Activated T-helper 1 cell treated with anti-CD3 and anti-CD28 coated beads, Interleukin-12 subunit alpha, Interleukin-12 subunit beta, Interleukin-2, Interleukin-4 antibody, amounts not matched to agents 30 ng/mL and 10 ng/mL and 1 ng/mL, durations not matched to agents 14 hours and 24 hours and 36 hours (primary cell): Measurements from ENCODE around the gene UGT1A8. TPM values are rescaled to one million over a fixed set of nuclear protein-coding genes. Genes with fewer than 3 reads are reported as not detected.

Experiments
- DNase-seq: peaks from one replicate; pipeline ENCODE4 v3.0.0; 2021; ENCODE audit warnings: low spot score
- H3K27ac Mint-ChIP-seq: one replicate; pipeline ENCODE4 v1.8.0; 2021; ENCODE audit warnings: mild to moderate bottlenecking, mixed read lengths
- H3K27me3 Mint-ChIP-seq: one replicate; pipeline ENCODE4 v1.8.0; 2022; ENCODE audit warnings: mild to moderate bottlenecking, moderate library complexity, mixed read lengths; ENCODE audit not compliant: insufficient read depth
- H3K36me3 Mint-ChIP-seq: one replicate; pipeline ENCODE4 v1.8.0; 2021; ENCODE audit warnings: low read depth, mixed read lengths
- H3K4me1 Mint-ChIP-seq: one replicate; pipeline ENCODE4 v1.8.0; 2021; ENCODE audit warnings: low read depth, mixed read lengths
- H3K4me3 Mint-ChIP-seq: one replicate; pipeline ENCODE4 v1.8.0; 2021; ENCODE audit warnings: mild to moderate bottlenecking, moderate library complexity, mixed read lengths
- H3K9me3 Mint-ChIP-seq: one replicate; pipeline ENCODE4 v1.8.0; 2021; ENCODE audit warnings: mixed read lengths
- intact Hi-C: fragments of 100-400 bp; cut with micrococcal nuclease; formaldehyde crosslinking; loops from one replicate; pipeline ENCODE4 v1.15.1; 2024
- total RNA-seq: library from RNA; stranded (reverse); gene quantifications from 2 replicates; pipeline ENCODE4 v1.2.3, GENCODE V29; 2022

The UGT1A8 gene
- total RNA-seq, 1 donor from 2014 or later, result not detected

GRCh38 chr2:233811087-233811486, 193.7 kb downstream of the UGT1A8 start:
- H3K9me3 Mint-ChIP-seq, result no peaks in the 10 kb centered on the region
- no peak overlapping the region for H3K4me3 Mint-ChIP-seq
- H3K4me1 Mint-ChIP-seq, result no peaks in the 10 kb centered on the region
- no peaks in the 10 kb centered on the region for H3K36me3 Mint-ChIP-seq
- peaks cover 10% of the 10 kb centered on the region for H3K27me3 Mint-ChIP-seq
- no peak overlapping the region for H3K27ac Mint-ChIP-seq
- DNase-seq, result no peak
- intact Hi-C loops, result no loop called here

GRCh38 chr2:233811732-233812131, 194.3 kb downstream of the UGT1A8 start:
- Mint-ChIP-seq H3K27ac (no peak overlapping the region), H3K9me3 (no peaks in the 10 kb centered on the region), H3K4me3 (no peak overlapping the region), H3K27me3 (peaks cover 10% of the 10 kb centered on the region), H3K36me3 (no peaks in the 10 kb centered on the region), H3K4me1 (no peaks in the 10 kb centered on the region)
- DNase-seq, result no peak
- intact Hi-C loops, result no loop called here

- Mint-ChIP-seq H3K27ac (no peak overlapping the region), H3K4me3 (no peak overlapping the region), H3K36me3 (no peaks in the 10 kb centered on the region), H3K27me3 (peaks cover 10% of the 10 kb centered on the region), H3K9me3 (no peaks in the 10 kb centered on the region), H3K4me1 (no peaks in the 10 kb centered on the region)
- intact Hi-C loops, result no loop called here
- DNase-seq, result no peak
These were observed 196.0 kb downstream of the UGT1A8 start for GRCh38 chr2:233813236-233814055.

DNA sequence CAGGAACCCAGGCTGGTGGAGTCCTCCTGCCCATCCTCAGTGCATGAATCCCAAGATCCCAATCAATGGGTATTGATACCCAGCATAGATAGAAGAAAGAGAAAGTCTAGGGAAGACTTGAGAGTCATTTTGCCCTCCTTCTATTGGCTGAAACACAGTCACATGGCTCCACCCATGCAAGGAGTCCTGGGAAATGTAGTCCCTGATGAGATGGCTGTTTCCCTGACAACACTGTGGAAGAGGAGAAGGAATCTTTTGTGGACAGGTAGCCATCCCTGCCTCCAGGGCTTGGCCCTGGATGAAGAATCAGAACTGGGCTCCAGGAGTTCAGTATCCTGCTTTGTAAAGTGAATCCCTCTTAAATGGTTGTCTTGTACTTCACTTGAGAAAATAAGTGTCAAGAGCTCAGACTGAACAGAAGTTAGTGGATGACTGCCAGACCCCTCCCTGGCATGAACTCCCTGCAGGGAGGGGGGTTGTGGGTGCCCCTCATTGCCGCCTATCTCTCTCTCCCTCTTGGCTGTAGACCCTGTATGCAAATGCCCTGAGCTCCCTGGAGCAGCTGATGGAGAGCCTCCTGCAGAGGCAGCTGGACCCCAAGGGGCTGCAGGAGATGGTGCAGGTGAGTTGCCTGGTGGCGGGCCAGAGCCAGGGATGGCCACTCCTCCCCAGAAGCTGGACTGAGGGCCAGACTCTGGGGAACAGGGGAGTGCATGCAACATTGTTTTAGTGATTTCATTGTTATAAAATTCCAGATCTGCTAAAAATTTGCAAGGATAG, 196.8 kb downstream of the UGT1A8 start:
- H3K27ac Mint-ChIP-seq, result no peak overlapping the region

DNA sequence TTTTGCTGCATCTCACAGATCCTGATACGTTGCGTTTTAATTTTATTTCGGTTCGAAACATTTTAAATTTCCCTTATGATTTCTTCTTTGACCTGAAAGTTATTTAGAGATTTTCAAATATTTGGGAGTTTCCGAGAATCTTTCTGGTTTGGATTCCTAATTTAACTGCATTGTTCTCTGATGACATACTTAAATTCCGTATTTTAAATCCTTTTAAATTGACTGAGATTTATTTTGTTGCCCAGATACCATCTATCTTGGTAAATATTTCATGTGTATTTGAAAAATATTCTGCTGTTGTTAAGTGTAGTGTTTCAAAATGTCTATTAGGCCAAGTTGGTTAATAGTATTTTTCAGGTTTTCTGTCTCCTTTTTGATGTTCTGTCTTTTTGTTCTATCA, 198.4 kb downstream of the UGT1A8 start:
- no peaks in the 10 kb centered on the region for H3K36me3 Mint-ChIP-seq
- no peaks in the 10 kb centered on the region for H3K4me1 Mint-ChIP-seq
- H3K27ac Mint-ChIP-seq, result no peak overlapping the region
- DNase-seq, result no peak
- no peaks in the 10 kb centered on the region for H3K9me3 Mint-ChIP-seq
- intact Hi-C loops, result no loop called here
- H3K27me3 Mint-ChIP-seq, result peaks cover 10% of the 10 kb centered on the region
- H3K4me3 Mint-ChIP-seq, result no peak overlapping the region

More for the DNA sequence above, 196.8 kb downstream of the UGT1A8 start:
- no peak for DNase-seq
- Mint-ChIP-seq H3K4me3 (no peak overlapping the region), H3K36me3 (no peaks in the 10 kb centered on the region), H3K4me1 (no peaks in the 10 kb centered on the region), H3K27me3 (peaks cover 10% of the 10 kb centered on the region), H3K9me3 (no peaks in the 10 kb centered on the region)
- intact Hi-C loops, result no loop called here

GRCh38 chr2:233816334-233816733, 198.9 kb downstream of the UGT1A8 start:
- Mint-ChIP-seq H3K27ac (no peak overlapping the region), H3K4me3 (no peak overlapping the region)

GRCh38 chr2:233816771-233817170, 199.3 kb downstream of the UGT1A8 start:
- no peak for DNase-seq
- H3K4me1 Mint-ChIP-seq, result no peaks in the 10 kb centered on the region
- no peak overlapping the region for H3K27ac Mint-ChIP-seq
- no peaks in the 10 kb centered on the region for H3K36me3 Mint-ChIP-seq
- no peak overlapping the region for H3K4me3 Mint-ChIP-seq
- peaks cover 10% of the 10 kb centered on the region for H3K27me3 Mint-ChIP-seq
- H3K9me3 Mint-ChIP-seq, result no peaks in the 10 kb centered on the region
- intact Hi-C loops, result no loop called here

More at GRCh38 chr2:233816334-233816733, 198.9 kb downstream of the UGT1A8 start:
- DNase-seq, result no peak
- H3K9me3 Mint-ChIP-seq, result no peaks in the 10 kb centered on the region
- no peaks in the 10 kb centered on the region for H3K36me3 Mint-ChIP-seq
- no peaks in the 10 kb centered on the region for H3K4me1 Mint-ChIP-seq
- peaks cover 10% of the 10 kb centered on the region for H3K27me3 Mint-ChIP-seq
- intact Hi-C loops, result no loop called here

DNA sequence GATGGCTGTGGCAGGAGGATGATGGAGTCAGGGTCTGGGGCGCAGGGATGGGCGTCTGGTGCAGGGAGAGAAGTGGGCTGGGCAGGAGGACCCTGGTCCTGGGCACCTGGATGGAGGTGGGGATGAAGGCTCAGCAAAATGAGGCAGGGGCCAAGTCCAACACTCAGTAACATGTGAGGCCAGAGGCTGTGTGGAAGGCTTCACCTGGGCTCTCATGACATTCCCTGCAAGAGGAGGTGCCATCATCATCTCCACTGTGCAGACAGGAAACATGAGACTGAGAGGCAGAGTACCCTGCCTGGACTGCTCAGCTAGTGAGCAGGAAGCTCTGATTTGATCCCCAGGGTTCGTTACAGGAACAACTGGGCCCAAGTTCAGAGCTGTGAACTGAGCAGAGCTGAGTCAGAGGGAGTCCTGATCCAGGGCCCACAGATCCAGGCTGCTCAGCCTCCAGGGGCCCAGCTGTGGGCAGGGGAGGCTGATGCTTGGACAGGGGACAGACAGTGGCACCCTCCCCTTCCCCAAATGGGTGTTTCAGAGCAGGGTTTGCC, 200.0 kb downstream of the UGT1A8 start:
- Mint-ChIP-seq H3K36me3 (no peaks in the 10 kb centered on the region), H3K4me1 (no peaks in the 10 kb centered on the region), H3K27ac (no peak overlapping the region), H3K4me3 (no peak overlapping the region), H3K9me3 (no peaks in the 10 kb centered on the region), H3K27me3 (peaks cover 10% of the 10 kb centered on the region)
- no peak for DNase-seq
- intact Hi-C loops, result no loop called here

DNA sequence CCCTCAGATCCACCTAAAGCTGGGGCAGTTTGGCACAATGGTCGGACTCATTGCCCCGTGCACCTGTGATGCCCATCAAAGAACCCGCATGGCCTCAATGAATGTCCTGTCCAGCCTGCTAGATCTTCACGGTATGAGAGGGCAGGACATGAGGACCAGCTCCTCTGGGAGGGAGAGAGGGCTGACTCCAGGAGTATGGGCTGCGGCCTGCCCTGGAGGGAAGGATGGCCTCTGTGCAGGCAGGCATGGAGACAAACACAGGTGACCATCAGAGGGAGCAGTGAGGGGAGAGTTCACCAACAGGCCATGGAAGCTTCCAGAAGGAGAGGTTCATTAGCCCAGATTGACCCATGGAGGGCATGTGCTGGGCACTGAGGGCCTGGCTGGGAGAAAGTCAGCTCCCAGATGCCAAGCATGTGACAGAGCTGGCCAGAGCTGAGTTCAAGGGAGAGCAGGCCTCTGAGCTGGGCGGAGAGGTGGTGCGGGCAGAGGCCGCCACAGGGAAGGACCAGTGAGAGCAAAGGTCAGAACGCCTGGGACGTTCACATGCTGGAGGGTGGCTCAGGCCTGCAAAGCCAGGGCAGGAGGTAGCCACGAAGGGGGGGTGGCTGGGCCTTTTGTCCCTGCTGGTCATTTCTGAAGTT, 200.7 kb downstream of the UGT1A8 start:
- H3K4me1 Mint-ChIP-seq, result no peaks in the 10 kb centered on the region
- H3K27me3 Mint-ChIP-seq, result peaks cover 10% of the 10 kb centered on the region
- H3K27ac Mint-ChIP-seq, result no peak overlapping the region
- no peaks in the 10 kb centered on the region for H3K36me3 Mint-ChIP-seq
- intact Hi-C loops, result no loop called here
- no peaks in the 10 kb centered on the region for H3K9me3 Mint-ChIP-seq
- no peak overlapping the region for H3K4me3 Mint-ChIP-seq
- DNase-seq, result no peak

GRCh38 chr2:233818639-233819621, 201.5 kb downstream of the UGT1A8 start:
- H3K4me1 Mint-ChIP-seq, result no peaks in the 10 kb centered on the region
- H3K9me3 Mint-ChIP-seq, result no peaks in the 10 kb centered on the region
- H3K36me3 Mint-ChIP-seq, result no peaks in the 10 kb centered on the region
- intact Hi-C loops, result no loop called here
- no peak overlapping the region for H3K27ac Mint-ChIP-seq
- peaks cover 10% of the 10 kb centered on the region for H3K27me3 Mint-ChIP-seq
- no peak overlapping the region for H3K4me3 Mint-ChIP-seq
- no peak for DNase-seq

GRCh38 chr2:233819884-233820773, 202.7 kb downstream of the UGT1A8 start:
- no peak for DNase-seq
- H3K4me1 Mint-ChIP-seq, result no peaks in the 10 kb centered on the region
- H3K27me3 Mint-ChIP-seq, result peaks cover 12% of the 10 kb centered on the region
- no peaks in the 10 kb centered on the region for H3K36me3 Mint-ChIP-seq
- no peak overlapping the region for H3K4me3 Mint-ChIP-seq
- H3K9me3 Mint-ChIP-seq, result no peaks in the 10 kb centered on the region
- intact Hi-C loops, result no loop called here
- H3K27ac Mint-ChIP-seq, result no peak overlapping the region
